NCI-H748 (cell line): ENCODE results near the gene MAP2K1.
"Not testable (repeated sequence)": the region's sequence is repeated elsewhere in the genome, so short reads cannot be mapped to it uniquely, and the experiment has no call there.

ENCODE experiments used
- DNase-seq: peaks from one replicate; lab custom pipeline; 2025; ENCODE audit not compliant: unreplicated experiment; lab: John Stamatoyannopoulos, UW

Gene MAP2K1

GRCh38 chr15:66386204-66387123 lies at the start of gene MAP2K1:
Gene MAP2K1 (plus strand): TSS chr15:66386912. CDS start chr15:66387348, 436 bp downstream.
- DNase-seq = peak; percentile 96

- not testable (repeated sequence) for DNase-seq
Measured at GRCh38 chr15:66348530-66348929, 38.2 kb upstream of the MAP2K1 start.

- no peak for DNase-seq
Measured at GRCh38 chr15:66356077-66356358, 30.7 kb upstream of the MAP2K1 start.

GRCh38 chr15:66356359-66357236 lies 30.1 kb upstream of the MAP2K1 start, which contains the start of gene TIPIN:
Gene TIPIN (minus strand): TSS chr15:66356685. CDS start chr15:66352947, 3,738 bp downstream.
- DNase-seq = peak; percentile 95

GRCh38 chr15:66359740-66360139 lies 27.0 kb upstream of the MAP2K1 start:
- no peak for DNase-seq

DNA sequence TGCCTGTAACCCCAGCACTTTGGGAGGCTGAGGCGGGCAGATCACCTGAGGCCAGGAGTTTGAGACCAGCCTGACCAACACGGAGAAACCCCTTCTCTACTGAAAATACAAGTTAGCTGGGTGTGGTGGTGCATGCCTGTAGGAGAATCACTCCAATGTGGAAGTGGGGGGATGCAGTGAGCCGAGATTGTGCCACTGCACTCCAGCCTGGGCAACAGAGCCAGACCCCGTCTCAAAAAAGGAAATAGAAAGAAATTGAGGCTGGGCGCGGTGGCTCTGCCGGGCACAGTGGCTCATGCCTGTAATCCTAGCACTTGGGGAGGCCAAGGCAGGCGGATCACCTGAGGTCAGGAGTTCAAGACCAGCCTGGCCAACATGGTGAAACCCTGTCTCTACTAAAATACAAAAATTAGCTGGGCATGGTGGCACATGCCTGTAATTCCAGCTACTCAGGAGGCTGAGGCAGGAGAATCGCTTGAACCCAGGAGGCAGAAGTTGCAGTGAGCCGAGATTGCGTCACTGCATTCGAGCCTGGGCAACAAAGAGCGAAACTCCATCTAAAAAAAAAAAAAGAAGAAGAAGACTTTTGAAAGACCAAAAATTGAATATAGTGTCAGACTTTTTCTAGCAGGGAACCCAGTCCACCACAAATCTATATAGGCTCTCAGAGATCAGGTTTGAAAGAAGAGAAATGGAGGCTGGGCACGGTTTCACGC lies 24.8 kb upstream of the MAP2K1 start:
- DNase-seq = not testable (repeated sequence)

- no peak for DNase-seq
Measured at GRCh38 chr15:66362776-66363175, 23.9 kb upstream of the MAP2K1 start.

DNA sequence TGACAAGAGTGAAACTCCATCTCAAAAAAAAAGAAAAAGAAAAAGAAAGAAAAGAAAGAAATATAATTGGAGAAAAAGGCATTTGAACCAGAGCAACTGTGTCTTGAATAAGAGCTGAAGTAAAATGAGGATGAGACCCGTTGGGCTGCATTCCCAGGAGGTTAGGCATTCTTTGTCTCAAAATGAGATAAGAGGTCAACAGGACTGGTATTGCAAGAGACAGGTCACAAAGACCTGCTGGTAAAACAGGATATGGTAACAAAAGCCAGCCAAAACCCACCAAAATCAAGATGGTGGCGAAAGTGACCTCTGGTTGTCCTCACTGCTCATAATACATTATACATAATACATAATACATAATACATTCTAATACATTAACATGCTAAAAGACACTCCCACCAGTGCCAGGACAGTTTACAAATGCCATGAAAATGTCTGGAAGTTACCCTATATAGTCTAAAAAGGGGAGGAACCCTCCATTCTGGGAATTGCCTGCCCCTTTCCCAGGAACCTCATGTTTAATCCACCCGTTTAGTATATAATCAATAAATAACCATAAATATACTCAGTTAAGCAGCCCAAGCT lies 21.7 kb upstream of the MAP2K1 start:
- DNase-seq = no peak

DNA sequence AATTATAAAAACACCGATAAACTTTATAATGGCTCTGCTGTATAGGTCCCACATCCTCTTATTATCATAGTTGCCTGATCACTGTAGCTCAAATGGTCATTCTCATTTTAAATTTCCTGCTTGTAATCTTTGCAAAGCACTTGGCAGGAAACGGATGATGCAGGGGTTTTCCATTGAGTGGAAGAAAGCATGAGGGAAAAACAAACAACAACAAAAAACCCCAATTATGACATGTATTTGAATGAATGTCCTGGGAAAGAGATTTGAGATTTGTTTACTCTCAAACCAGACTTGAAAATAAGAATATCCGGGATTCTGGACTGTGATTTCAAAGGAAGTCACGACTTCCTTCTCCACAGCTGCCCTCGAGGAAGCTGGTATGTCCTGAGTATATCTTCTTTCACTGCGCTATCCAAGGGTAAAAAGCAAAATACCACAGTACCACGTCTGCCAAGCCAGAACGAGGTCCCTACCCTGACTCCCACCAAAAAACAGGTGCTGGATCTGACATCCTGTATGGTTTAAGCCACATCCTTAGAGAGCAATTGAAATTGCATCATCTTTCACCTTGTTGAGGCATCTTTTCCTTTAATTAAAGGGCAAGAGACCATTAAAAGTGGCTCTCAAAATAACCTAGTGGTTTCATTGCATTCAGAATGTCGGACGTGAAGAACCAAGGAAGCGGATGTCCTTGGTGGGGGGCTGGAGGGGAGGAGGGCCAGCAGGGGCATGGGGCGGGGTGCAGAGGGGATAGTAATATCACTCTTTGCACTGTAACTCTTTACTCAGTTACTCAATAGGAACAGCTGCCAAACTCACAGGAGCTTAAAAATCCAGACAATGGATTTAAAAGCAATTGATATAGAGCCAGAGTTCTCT lies 16.7 kb upstream of the MAP2K1 start:
- DNase-seq = peak; percentile 27

- DNase-seq = no peak
Measured at GRCh38 chr15:66374179-66374578, 12.5 kb upstream of the MAP2K1 start.

GRCh38 chr15:66378814-66379430 lies 7.8 kb upstream of the MAP2K1 start:
- no peak for DNase-seq

DNA sequence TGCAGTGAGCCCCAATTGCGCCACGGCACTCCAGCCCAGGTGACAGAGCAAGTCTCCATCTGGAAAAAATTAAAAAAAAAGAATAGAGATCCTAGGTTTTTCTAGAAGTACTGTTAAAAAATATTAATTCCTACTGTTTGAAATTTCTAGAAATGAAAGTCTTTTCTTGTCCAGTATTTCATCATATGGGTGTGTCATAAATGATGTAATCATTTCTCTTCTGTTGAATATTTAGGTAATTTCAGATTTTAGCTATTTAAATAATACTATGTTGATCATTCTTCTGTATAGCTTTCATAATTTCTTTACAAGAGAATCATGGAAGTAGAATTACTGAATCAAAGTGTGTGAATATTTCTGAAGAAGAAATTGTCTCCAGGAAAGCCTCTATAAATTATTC lies 5.3 kb upstream of the MAP2K1 start:
- DNase-seq = not testable (repeated sequence)

DNA sequence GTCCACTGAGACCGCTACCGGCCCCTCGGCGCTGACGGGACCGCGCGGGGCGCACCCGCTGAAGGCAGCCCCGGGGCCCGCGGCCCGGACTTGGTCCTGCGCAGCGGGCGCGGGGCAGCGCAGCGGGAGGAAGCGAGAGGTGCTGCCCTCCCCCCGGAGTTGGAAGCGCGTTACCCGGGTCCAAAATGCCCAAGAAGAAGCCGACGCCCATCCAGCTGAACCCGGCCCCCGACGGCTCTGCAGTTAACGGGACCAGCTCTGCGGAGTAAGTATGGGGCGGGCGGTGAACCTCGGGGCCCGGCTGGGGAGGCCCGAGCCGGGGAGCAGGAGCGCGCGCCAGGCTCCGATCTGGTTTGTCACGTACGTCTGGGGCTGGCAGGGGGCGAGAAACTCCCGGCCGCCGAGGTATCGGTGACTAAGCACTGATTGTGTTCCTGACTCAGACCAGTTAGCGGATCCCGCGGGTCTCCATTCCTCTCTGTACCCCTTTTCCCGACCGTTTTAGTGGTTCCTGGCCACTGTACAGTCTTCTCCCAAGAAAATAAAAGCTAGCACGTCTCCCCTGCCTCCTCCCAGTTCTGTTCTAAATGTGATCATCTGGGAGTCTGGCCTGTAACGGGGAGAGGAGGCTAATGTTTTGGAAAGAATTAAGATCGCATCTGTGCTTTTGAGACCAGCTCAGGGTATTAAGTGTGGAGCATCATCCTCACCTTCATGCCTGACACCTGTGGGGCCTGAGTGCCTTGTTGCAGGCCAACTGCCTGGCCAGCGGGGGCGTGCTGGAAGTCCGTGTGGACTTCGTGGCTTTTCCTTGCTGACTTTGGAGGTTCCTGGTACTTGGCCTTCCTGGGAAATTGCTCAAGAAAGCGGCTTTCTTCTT lies 691 bp downstream of the MAP2K1 start:
- DNase-seq = peak; percentile 43

- no peak for DNase-seq
Measured at GRCh38 chr15:66388043-66388363, 1.3 kb downstream of the MAP2K1 start.

DNA sequence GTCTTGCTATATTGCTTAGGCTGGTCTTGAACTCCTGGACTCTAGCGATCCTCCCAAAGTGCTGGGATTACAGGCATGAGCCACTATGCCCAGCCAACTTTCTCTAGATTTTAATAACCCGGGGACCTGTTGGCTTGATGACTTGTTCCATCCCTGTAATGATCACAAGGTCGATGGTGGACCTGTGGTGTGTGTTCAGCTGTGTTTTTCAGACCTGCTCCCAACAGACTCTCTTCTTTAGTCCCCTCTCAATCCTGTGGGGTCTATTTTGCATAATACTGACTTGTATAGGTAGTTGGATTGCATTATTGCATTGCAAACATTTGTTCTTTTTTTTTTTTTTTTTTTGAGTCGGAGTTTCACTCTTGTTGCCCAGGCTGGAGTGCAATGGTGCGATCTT lies 1.9 kb downstream of the MAP2K1 start:
- no peak for DNase-seq

- no peak for DNase-seq
Measured at GRCh38 chr15:66389098-66389858, 2.6 kb downstream of the MAP2K1 start.

GRCh38 chr15:66389859-66390381 lies 3.2 kb downstream of the MAP2K1 start:
- DNase-seq = no peak

DNA sequence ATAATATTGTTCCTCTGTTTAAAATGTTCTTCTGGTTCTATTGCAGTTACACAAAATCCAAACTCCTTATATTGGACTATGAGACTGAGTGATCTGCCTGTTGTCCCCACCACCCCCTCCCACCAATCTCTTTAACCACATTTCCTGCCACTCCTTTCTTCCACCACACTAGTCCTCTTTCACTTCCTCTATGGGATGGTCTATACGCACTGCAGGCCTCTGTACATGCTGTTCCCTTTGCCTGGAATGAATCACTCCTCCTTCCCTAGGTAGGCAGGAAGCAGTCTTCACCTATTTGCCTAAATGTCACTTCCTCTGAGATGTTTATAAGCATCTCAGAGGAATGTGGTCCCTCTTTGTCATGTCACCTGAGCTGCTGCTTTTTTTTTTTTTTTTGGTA lies 4.0 kb downstream of the MAP2K1 start:
- DNase-seq = no peak
